CD14-positive monocyte (primary cell): ENCODE data around the gene ZSCAN10. TPM values are rescaled to one million over a fixed set of nuclear protein-coding genes. Genes with fewer than 3 reads are reported as not detected.

Experiments used
- DNase-seq, 3 donors: peaks; one replicate each; pipeline ENCODE4 v3.0.0-alpha.2; 2011 to 2022
- H2AFZ ChIP-seq: 2 replicates; pipeline ENCODE4 v1.6.0; 2012; ENCODE audit warnings: mild to moderate bottlenecking, low read depth, low read length, inconsistent platforms; ENCODE audit not compliant: insufficient read depth, poor library complexity, severe bottlenecking
- H3K27ac ChIP-seq, 2 donors: 1 replicate in 1 of 2; 2 replicates in 1 of 2; pipeline ENCODE4 v1.5.1; 2012 to 2013; ENCODE audit warnings: low read length in 2 of 2, control low read depth in 1 of 2, inconsistent platforms in 1 of 2, low read depth in 1 of 2, mild to moderate bottlenecking in 1 of 2
- H3K27me3 ChIP-seq, 2 donors: one replicate each; pipeline versions ENCODE4 v1.6.0 to v1.6.1; 2011 to 2013; ENCODE audit warnings: low read length in 2 of 2; ENCODE audit not compliant: control insufficient read depth in 2 of 2, insufficient read depth in 2 of 2
- H3K36me3 ChIP-seq, 2 donors: replicated peaks in 1 of 2; 1 replicate in 1 of 2; 2 replicates in 1 of 2; pipeline versions ENCODE4 v1.5.1 to v1.6.1; 2012 to 2013; ENCODE audit warnings: low read length in 2 of 2, control low read depth in 1 of 2, inconsistent platforms in 1 of 2, mild to moderate bottlenecking in 1 of 2; ENCODE audit not compliant: insufficient read depth in 2 of 2, control insufficient read depth in 1 of 2
- H3K4me1 ChIP-seq, 2 donors: 1 replicate in 1 of 2; 2 replicates in 1 of 2; pipeline versions ENCODE4 v1.5.1 to v1.6.1; 2012 to 2013; ENCODE audit warnings: low read length in 2 of 2, control low read depth in 1 of 2, inconsistent platforms in 1 of 2, mild to moderate bottlenecking in 1 of 2, moderate library complexity in 1 of 2; ENCODE audit not compliant: insufficient read depth in 2 of 2, control insufficient read depth in 1 of 2
- H3K4me2 ChIP-seq: replicated peaks from 2 replicates; pipeline ENCODE3; 2012; ENCODE audit warnings: low read length, moderate library complexity, mild to moderate bottlenecking; ENCODE audit not compliant: poor library complexity, severe bottlenecking; ENCODE audit errors: extremely low read depth
- H3K4me3 ChIP-seq, 3 experiments: fragments of 200-600 bp in 1 of 3; sonication (generic) in 1 of 3; replicated peaks in 1 of 3; 1 replicate in 2 of 3; 2 replicates in 1 of 3; pipeline ENCODE4 v1.5.1; 2011 to 2013; ENCODE audit warnings: low read length in 3 of 3, mild to moderate bottlenecking in 3 of 3, control low read depth in 2 of 3, low read depth in 2 of 3, inconsistent platforms in 1 of 3, moderate library complexity in 1 of 3
- H3K79me2 ChIP-seq: 2 replicates; pipeline ENCODE4 v1.6.0; 2012; ENCODE audit warnings: mild to moderate bottlenecking, control low read depth, inconsistent platforms, low read length, moderate library complexity; ENCODE audit not compliant: insufficient read depth
- H3K9ac ChIP-seq: 2 replicates; pipeline ENCODE4 v1.6.0; 2017; ENCODE audit warnings: low read length, mild to moderate bottlenecking; ENCODE audit not compliant: insufficient read depth, poor library complexity, severe bottlenecking
- H3K9me3 ChIP-seq, 2 donors: replicated peaks in 1 of 2; 1 replicate in 1 of 2; 2 replicates in 1 of 2; pipeline versions ENCODE4 v1.5.1 to v1.6.1; 2012 to 2013; ENCODE audit warnings: low read length in 2 of 2, control low read depth in 1 of 2; ENCODE audit not compliant: control insufficient read depth in 1 of 2, insufficient read depth in 1 of 2
- H4K20me1 ChIP-seq: 2 replicates; pipeline ENCODE4 v1.6.0; 2012; ENCODE audit warnings: mild to moderate bottlenecking, low read length, control low read depth, moderate library complexity; ENCODE audit not compliant: insufficient read depth
- H3K27ac Mint-ChIP-seq, 7 donors: one replicate each; pipeline ENCODE4 v1.8.0; 2020; ENCODE audit warnings: mild to moderate bottlenecking in 7 of 7, mixed read lengths in 7 of 7, moderate library complexity in 6 of 7, inconsistent platforms in 2 of 7
- H3K27me3 Mint-ChIP-seq, 3 donors: one replicate each; pipeline ENCODE4 v1.8.0; 2021 to 2022; ENCODE audit warnings: low read depth in 3 of 3, mild to moderate bottlenecking in 3 of 3, mixed read lengths in 3 of 3, moderate library complexity in 3 of 3, inconsistent platforms in 1 of 3
- H3K36me3 Mint-ChIP-seq, 2 donors: one replicate each; pipeline ENCODE4 v1.8.0; 2020; ENCODE audit warnings: mixed read lengths in 2 of 2, inconsistent platforms in 1 of 2, mild to moderate bottlenecking in 1 of 2
- H3K4me1 Mint-ChIP-seq: one replicate; pipeline ENCODE4 v1.8.0; 2020; ENCODE audit warnings: mild to moderate bottlenecking, mixed read lengths
- H3K4me3 Mint-ChIP-seq, 2 donors: one replicate each; pipeline ENCODE4 v1.8.0; 2020; ENCODE audit warnings: mild to moderate bottlenecking in 2 of 2, mixed read lengths in 2 of 2, moderate library complexity in 1 of 2
- H3K9me3 Mint-ChIP-seq, 7 donors: one replicate each; pipeline ENCODE4 v1.8.0; 2020 to 2022; ENCODE audit warnings: mixed read lengths in 7 of 7, mild to moderate bottlenecking in 6 of 7, moderate library complexity in 6 of 7, inconsistent platforms in 2 of 7
- WGBS: methylation state at CpG from one replicate; pipeline ENCODE4 v1.1.5; 2013; ENCODE audit warnings: missing lambda C conversion rate; ENCODE audit not compliant: insufficient coverage; 5-methylcytosine and 5-hydroxymethylcytosine counted together
- intact Hi-C, 2 donors: fragments of 100-400 bp; cut with micrococcal nuclease; formaldehyde crosslinking; loops; one replicate each; pipeline versions ENCODE4 v1.15.0 to v1.15.1; 2023
- polyA plus RNA-seq, 3 donors: library from polyadenylated mRNA; depleted of rRNA in 1 of 3; unstranded in 2 of 3; stranded (reverse) in 1 of 3; fragments of 300-500 nt in 2 of 3; fragments of >200 nt in 1 of 3; fragmentation: Illumina TruSeq in 2 of 3; gene quantifications; 1 replicate in 2 of 3; 2 replicates in 1 of 3; pipeline ENCODE4 v1.2.3, GENCODE V29; 2012 to 2021
- TF ChIP-seq, protein P1 (sequence below): fragments of 200-600 bp; IDR thresholded peaks from one replicate; pipeline ENCODE4 v1.8.0; 2022; ENCODE audit warnings: antibody characterized with exemption, mild to moderate bottlenecking

ZSCAN10 gene
- polyA plus RNA-seq, 3 donors = 0.29 TPM; not detected in 2

DNA sequence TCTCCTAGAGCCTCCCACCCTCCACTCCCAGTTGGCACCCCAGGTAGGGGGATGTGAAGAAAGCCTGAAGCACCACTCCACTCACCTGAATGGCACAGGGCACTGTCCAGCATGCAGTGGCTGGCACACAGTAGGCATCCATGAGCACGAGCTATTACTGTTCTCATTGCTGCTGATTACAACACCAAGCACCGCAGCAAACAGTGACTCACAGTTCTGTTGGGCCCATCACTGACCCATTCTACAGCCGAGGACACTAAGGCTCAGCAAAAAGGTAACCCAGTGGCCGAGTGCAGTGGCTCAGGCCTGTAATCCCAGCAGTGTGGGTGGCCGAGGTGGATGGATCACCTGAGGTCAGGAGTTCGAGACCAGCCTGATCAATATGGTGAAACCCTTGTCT, 2.7 kb downstream of the ZSCAN10 start:
- DNase-seq = peak; percentile 52 to 83 (median 72)
- no peaks in the 10 kb centered on the region for H3K36me3 Mint-ChIP-seq
- TF ChIP-seq, protein P1, sequence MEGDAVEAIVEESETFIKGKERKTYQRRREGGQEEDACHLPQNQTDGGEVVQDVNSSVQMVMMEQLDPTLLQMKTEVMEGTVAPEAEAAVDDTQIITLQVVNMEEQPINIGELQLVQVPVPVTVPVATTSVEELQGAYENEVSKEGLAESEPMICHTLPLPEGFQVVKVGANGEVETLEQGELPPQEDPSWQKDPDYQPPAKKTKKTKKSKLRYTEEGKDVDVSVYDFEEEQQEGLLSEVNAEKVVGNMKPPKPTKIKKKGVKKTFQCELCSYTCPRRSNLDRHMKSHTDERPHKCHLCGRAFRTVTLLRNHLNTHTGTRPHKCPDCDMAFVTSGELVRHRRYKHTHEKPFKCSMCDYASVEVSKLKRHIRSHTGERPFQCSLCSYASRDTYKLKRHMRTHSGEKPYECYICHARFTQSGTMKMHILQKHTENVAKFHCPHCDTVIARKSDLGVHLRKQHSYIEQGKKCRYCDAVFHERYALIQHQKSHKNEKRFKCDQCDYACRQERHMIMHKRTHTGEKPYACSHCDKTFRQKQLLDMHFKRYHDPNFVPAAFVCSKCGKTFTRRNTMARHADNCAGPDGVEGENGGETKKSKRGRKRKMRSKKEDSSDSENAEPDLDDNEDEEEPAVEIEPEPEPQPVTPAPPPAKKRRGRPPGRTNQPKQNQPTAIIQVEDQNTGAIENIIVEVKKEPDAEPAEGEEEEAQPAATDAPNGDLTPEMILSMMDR = no peak
- no peaks in the 10 kb centered on the region for H3K9me3 ChIP-seq
- WGBS = 25% methylated on average over 4 of the region's 6 CpGs
- no peak overlapping the region for H3K9ac ChIP-seq
- H3K79me2 ChIP-seq = no peaks in the 10 kb centered on the region
- H3K9me3 Mint-ChIP-seq = peaks cover 0 to under 1% (median 0%) of the 10 kb centered on the region in 7 donors
- H3K27ac ChIP-seq = peak overlapping the region; percentile 42 to 77
- peaks cover 10 to 11% (median 10%) of the 10 kb centered on the region in 3 donors for H3K27me3 Mint-ChIP-seq
- H3K4me1 ChIP-seq = peaks cover 41 to 43% of the 10 kb centered on the region in 2 donors
- peak overlapping the region; percentile 33 for H2AFZ ChIP-seq
- H4K20me1 ChIP-seq = no peaks in the 10 kb centered on the region
- H3K4me3 Mint-ChIP-seq = no peak overlapping the region
- H3K27ac Mint-ChIP-seq = peak overlapping the region; percentile 67 to 93 (median 85)
- H3K4me1 Mint-ChIP-seq = peaks cover 41% of the 10 kb centered on the region
- intact Hi-C loops = loop anchor here in 1 of 2 donors (1.0 kb wide), 1 partner anchor 33 kb away; no protein-coding TSS in a partner anchor
- no peaks in the 10 kb centered on the region for H3K36me3 ChIP-seq
- H3K4me2 ChIP-seq = peak overlapping the region; percentile 47
- no peaks in the 10 kb centered on the region for H3K27me3 ChIP-seq
- peak overlapping the region in 1 of 3 experiments; percentile 25 for H3K4me3 ChIP-seq

DNA sequence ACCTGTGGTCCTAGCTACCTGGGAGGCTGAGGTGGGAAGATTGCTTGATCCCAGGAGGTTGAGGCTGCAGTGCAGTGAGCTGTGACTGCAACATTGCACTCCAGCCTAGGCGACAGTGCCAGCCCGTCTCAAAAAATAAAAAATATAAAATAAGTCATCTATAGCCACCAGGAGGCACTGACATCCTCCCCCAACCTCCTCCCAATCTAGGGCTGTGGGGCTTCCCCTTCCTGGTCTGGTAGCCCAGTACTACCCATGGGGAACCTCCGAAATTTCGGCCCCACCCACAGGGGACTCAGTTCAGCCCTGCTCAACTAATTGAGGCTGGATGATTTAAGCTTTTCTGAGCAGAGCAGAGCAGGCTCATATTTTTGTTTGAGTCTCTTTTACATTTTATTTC, 3.2 kb downstream of the ZSCAN10 start:
- Histone ChIP-seq H4K20me1 (no peaks in the 10 kb centered on the region), H3K9me3 (no peaks in the 10 kb centered on the region), H2AFZ (peak overlapping the region; percentile 33), H3K79me2 (no peaks in the 10 kb centered on the region), H3K27ac (peak overlapping the region; percentile 42 to 77), H3K36me3 (no peaks in the 10 kb centered on the region), H3K4me1 (peaks cover 36 to 38% of the 10 kb centered on the region in 2 donors), H3K4me3 (peak overlapping the region in 1 of 3 experiments; percentile 25), H3K9ac (no peak overlapping the region), H3K4me2 (peak overlapping the region; percentile 47), H3K27me3 (no peaks in the 10 kb centered on the region)
- peak overlapping the region; percentile 67 to 93 (median 85) for H3K27ac Mint-ChIP-seq
- H3K4me1 Mint-ChIP-seq = peaks cover 36% of the 10 kb centered on the region
- no peaks in the 10 kb centered on the region for H3K36me3 Mint-ChIP-seq
- intact Hi-C loops = loop anchor here in 1 of 2 donors (1.0 kb wide), 1 partner anchor 33 kb away; no protein-coding TSS in a partner anchor
- TF ChIP-seq, protein P1 = peak; percentile 68
- no peak overlapping the region for H3K4me3 Mint-ChIP-seq
- peaks cover 10 to 11% (median 10%) of the 10 kb centered on the region in 3 donors for H3K27me3 Mint-ChIP-seq
- H3K9me3 Mint-ChIP-seq = no peaks in the 10 kb centered on the region
- WGBS = no CpG with 5 or more reads among the region's 4 CpGs
- peak; percentile 84 to 92 (median 92) for DNase-seq
